ENCODE measurements around the gene U2AF1.
"Not testable (repeated sequence)": the region's sequence is repeated elsewhere in the genome, so short reads cannot be mapped to it uniquely, and the experiment has no call there.

The U2AF1 gene

DNA sequence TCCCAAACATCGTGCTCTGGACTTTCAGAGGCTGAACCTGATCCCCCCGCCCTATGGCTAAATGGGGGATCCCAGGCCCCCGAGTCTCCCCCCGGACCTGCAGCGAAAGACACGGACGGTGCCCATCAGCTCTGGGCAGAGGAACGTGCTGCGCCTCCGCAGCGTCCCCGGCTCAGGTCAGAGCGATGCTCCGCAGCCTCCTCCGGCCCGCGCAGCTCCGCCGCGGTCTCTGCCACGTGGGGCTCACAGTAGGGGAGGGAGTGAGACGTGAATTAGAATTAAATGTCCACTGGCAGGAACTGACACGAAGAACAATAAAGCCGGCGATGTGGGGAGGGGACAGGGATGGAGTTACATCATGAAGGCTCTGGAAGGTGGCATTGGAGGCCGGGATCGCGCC lies 30.7 kb downstream of the U2AF1 start:
- not testable (repeated sequence) for DNase-seq (ENCODE audit: low read depth)

DNA sequence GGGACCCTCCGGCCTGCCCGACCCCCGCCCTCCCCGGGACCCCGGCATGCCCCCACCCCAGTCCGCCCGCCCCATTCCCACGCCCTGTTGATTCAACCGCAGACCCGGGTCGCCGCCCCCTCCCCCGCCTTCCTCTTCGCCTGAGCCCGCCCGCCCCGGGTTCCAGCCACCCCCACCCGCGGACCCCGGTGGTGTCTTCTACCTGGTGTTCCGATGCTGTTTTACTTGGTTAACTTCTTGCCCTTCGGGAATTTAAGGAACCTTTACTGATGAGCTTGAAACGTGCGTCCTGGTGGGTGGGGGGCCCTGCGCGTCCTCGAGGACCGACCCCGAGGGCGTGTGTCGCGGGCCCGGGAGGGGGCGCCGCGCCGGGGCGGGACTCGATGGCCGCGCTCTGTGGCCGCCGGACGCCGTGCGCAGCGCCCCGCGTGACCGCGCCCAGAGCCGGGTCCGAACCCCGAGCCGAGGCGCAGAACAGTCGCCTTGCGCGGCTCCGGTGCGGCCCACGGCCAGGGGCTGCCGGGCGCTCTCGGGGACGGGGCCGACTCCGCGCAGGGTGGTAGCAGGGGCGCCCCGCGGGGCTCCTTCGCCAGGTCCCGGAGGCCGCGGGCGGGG lies 31.2 kb downstream of the U2AF1 start:
- not testable (repeated sequence) for DNase-seq (ENCODE audit: low read depth)

DNA sequence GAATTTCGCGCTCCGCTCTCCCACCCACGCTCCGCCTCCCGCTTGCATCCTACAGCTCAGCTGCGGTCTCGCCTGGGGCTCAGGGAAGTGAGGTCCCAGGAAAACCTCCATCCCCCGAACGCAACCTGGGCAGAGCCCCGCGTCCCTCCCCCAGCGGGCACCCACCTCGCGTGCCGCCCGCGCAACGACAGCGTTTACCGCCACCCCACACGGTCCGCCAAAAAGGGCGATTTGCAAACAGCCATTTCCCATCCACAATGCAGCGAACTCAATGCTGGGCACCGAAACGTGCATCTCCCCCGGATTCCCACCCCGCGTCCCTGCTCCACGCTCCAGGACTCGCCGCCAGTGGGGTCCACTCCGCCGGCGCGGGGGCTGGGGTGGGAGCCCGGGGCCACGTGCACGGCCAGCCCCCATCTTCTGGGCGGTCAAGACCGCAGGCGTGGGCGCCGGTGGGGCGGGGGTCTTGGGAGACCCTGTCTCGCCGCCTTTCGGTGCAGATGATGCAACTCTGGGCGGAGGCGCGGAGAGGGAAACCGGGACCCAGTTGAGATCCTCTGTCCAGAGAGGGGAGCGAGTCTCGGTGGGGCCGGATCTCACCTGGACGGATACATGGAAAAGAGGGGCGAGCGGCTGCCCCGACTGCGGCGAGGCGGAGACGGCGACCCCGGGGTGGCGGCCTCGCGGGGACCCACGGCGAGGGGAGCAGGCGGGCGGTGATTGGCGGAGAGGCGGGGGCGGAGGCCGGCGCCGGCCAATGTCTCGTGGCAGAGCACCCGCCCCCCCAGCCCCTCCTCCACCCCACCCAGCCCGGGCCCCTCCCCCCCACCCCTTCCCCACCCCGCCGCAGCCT lies 32.0 kb downstream of the U2AF1 start, which contains the start of gene CBS:
CBS (minus strand) TSS at position 666 of the 853 bp plus-strand sequence. CDS start 3,642 bp downstream, outside the sequence.
- DNase-seq (ENCODE audit: low read depth) = not testable (repeated sequence)

DNA sequence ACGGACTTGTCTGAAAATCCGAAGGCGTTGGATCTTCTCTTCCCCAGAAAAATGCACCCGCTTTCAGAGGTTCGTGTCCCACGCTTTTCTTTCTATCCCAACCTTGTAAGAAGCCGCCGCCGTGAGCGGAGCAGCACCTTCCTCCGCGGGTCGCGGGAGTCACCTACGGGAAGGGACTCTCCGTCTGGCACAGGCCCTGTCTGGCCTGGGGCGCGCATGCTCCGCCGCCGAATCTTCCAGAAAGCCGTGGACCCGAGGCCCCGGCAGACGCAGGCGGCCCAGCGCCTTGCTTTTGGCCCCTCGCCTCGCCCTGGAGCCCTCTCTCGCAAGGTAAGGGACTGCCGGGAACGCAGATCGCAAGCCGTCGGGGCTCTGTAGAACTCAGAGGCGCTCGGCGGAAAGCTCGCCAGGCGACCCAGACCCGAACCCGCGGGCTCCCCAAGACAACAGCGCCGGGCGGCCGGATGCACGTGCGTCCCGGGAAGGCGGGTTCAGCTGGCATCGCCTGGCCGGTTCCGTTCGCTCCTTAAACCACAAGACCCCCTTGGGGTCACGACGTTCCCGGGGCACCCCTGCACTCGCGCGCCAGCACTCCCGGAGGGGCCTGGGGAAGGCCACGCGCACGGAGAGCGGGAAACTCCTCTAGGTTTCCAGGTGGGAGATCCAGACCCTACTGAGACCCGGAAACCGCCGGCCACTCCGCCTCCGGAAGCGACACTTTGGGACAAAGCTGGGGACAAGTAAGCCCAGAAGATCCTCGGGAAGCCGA lies 32.8 kb downstream of the U2AF1 start:
- DNase-seq (ENCODE audit: low read depth) = not testable (repeated sequence)

DNA sequence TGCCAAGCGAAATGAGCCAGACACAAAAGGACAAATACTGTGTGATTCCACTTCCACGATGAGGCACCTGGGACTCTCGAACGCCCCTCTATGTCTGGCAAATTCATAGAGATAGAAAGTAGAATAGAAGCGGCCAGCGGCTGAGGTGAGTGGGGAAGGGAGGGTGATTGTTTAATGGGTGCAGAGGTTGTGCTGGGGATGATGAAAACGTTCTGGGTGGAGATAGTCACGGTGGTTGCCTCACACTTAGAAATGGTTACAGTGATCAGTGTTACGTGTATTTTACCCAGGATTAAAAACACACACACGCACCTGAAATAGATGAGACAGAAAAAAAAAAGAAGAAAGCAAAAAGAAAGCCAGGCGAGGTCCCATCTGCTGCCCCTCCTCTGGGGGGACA lies 34.6 kb downstream of the U2AF1 start:
- not testable (repeated sequence) for DNase-seq (ENCODE audit: low read depth)

DNA sequence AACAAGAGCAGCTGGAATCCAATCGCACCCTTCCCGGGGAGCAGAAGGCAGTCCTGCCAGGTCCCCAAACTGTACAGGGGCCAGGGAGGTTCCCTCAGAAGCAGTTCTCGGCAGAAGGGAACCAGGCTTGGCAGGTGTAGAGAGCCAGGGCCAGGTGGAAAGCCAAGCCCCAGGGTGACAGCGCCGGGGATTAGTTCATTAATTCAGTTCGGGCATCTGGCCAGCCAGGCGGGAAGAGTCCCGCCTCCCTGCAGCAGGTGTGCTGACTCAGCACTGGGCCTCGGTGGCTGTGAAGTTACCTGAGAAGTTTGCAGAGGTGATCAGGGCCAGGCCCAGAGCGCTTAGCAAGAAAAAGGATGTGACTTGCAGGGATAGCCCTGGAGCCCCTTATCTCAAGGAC lies 37.7 kb downstream of the U2AF1 start:
- not testable (repeated sequence) for DNase-seq (ENCODE audit: low read depth)

DNA sequence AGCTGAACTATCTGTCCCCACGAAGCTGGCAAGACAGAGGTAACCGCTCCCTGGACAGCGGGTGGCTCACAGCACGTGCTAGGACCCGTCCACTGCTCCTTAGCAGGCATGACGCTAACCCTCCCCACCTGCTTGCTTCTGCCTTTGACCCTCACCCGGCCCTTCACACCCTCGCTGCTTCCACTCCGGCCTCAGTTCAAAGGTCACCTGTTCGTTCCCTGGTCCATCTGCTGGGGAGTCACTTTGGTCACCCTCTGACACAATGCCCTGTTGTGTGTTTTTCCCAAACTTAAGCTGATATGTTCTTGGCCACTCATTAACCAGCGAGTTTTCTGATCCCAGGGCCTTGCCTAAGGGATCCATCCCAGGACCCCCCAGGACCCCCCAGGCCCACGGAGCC lies 39.3 kb downstream of the U2AF1 start:
- not testable (repeated sequence) for DNase-seq (ENCODE audit: low read depth)

DNA sequence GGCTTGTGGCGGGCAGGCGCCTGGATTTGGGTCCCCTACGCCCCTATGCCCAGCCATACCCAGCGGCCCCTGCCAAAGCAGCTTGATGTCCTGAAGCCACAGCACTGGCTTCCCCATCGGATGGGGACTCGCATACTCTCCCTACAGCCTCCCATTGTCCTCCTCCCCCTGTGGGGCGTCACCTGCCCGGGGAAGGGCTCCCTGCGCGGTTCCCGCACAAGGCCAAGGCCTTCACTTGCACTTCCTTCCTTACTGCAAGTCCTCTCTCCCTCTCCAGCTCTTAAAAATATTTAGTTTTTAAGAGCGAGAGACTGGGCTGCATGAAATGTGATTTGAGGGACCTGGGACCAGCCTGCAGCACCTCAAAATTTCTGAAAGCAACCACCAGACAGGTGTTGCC lies 40.7 kb downstream of the U2AF1 start:
- DNase-seq (ENCODE audit: low read depth) = not testable (repeated sequence)

DNA sequence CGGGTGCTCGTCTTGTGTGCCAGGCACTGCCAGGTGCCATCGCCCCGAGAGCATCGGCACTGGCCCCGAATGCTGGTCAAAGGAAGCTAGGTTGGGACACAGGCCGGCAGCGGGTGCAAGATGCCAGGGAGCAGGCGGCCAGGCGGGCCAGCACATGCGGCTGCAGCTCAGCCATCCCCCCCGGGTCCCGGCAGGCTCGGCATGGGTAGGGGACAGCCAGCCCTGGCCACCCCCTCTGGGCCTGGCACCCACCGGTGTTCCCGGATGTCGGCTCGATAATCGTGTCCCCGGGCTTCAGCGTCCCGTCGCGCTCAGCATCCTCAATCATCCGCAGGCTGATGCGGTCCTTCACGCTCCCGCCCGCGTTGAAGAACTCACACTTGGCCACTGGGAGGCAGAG lies 41.4 kb downstream of the U2AF1 start:
- not testable (repeated sequence) for DNase-seq (ENCODE audit: low read depth)

DNA sequence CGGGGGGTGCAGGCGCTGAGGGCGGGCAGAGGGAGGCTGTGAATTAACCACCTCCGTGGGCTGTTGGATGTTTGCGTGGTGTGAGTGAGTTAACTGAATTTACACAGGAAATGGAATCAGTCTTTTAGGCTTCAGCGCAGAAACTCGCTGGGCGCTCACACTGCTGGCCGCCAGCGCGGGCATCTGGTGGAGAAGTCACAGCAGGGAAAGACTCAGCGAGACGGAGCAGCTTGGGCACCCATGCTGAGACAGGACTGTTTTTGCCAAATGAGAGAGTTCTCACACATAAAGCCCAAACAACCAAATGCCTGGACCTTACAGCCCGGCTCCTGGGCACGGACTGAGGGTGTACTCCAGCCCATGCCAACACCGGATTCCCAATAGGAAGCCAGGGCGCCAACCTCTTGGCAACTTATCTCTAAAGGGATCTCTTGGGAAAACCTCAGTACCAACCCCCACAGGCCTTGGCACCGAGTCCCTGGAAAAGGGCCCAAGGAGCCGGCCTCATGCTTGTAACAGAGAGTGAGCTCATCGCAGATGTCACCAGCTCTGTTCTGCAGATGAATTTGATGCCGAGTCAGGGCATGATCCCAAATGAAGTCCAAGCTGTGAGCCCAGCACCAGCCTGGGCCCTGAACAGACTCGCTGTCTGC lies 43.0 kb downstream of the U2AF1 start:
- not testable (repeated sequence) for DNase-seq (ENCODE audit: low read depth)

DNA sequence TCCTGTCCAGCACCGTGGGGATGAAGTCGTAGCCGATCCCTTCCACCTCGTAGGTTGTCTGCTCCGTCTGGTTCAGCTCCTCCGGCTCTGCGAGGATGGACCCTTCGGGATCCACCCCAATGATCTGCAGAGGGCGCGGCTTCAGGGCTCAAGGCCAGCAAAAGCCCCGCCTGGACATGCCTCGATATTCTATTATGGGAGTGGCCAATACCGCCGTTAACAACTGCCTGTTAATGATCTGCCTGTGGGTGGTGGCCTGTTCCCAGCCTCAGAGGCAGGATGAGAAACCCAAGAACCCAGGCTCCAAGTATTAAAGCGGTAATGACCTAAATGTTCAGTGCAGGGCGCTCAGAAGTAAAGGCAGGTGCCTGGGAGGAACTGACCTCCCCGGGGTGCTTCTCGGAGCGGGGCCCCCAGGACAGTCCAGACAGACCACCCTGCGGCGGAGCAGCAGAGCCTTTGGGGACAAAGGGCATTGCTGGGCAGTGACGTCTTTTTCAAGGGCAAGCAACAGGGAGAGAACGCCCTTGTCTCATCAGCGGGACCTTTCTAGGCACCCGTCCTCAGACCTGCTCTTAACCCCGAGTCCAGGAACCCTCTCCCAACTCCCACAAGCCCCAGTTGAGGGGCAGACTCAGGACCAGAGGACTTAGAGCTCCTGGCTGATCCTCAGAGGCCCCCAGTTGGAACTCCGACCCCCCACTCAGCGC lies 44.3 kb downstream of the U2AF1 start:
- not testable (repeated sequence) for DNase-seq (ENCODE audit: low read depth)

DNA sequence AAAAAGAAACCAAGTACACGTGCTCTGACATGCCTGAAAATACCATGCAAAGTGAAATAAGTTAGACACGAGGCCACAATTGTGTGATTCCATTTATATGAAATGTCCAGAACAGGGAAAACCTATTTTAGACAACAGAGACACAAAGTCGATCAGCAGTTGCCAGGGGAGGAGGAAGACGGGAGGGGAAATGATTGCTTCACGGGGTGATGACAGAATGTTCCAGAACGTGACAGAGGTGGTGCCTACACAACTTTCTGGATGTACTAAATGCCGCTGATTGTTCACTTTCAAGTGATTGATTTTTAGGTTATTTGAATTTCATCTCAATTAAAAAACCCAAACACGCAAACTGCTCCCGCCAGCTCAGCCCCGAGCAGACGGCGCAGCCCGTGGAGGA lies 54.3 kb downstream of the U2AF1 start:
- DNase-seq (ENCODE audit: low read depth) = not testable (repeated sequence)

DNA sequence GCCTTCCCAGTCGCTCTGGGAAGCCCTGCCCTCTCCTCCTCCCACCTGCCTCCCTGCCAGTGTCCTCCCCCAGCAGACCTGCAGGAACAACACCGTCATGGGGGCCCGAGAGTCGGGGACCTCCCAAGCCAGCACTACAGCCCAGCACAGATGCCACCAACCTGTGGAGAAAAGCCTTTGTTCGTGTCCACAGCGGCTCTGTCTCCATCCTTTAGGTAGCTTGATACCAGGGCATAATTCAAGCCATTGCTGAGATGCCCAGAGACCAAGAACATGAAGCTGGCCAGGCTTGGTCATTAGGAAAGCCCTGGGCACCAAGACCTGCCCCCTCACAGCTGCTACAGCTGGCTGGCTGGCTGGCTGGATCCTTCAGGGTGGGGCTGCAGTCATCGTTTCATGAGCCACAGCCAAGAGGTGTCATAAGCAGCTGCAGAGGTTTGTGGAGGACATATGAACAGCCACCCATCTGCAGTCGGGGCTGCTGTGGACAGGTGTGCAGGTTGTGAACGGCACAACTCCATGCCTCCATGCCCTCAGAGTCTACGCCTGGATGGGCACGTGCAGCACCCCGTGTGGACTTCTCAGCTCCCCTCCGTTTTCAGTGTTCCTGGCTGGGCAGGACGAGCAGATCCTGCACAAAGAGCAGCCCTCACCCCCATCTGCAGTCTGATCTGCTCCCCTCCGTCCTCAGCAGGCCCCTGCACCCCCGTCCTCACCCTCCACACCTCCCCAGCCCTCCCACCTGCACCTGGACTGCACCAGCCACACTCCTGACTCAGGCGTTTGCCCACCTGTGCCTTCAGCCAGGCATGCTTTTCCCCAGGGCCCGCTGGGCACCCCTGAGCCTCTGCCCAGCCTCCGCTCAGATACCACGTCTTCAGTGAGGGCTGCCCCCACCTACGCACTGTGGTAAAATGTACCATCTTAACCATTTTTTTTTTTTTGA lies 61.2 kb downstream of the U2AF1 start:
- not testable (repeated sequence) for DNase-seq (ENCODE audit: low read depth)

DNA sequence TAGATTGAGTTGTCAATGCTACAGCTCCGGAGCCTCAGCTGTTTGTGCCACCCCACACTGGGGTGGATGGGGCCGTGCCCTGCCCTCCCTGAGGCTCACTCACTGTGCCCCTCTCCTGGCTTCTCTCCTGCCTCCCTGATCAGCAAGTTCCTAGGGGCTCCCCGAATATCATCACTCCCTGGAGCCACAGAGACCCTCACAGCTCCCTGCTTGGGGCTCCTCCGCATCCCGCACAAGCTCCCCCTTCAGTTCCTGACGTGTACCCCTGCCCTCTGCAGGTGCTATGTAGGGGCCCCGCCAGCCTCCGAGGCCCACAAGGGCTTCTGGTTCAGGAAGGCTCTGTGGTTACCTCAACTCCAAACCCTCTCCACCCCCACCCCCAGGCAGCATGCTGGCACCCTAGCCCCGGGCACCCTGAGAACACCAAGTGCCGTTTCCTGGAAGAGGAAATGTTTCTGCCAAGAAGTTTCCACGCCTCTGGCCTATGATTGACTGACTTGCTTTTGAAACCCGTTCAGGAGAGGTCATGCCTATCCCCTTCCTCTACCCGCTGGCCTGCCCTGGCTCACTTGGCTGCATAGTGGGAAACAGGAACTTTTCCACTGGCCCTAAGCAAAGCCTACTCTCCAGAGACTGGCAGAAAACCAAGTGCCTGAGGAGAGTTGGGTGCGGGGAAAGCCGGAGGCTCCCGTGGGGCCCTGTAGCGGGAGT lies 62.0 kb downstream of the U2AF1 start:
- DNase-seq (ENCODE audit: low read depth) = not testable (repeated sequence)

DNA sequence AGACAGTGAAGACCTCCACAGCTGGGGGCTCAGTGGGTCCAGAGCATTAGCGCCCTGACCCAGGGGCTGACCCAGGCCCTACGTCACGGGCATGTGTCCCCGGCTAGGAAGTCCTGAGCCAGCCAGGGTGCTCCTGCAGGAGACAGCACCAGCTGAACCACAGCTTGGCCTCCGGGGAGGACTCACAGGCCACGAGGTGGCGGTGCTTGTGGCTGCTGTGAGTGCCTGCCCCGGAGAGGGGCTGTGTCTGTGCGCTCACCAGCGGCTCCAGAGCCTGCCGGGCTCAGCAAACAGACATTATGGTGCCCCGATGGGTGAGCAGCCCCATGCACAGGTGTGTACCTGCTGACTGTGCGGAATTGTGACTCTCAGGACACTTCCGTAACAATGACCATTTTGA lies 62.8 kb downstream of the U2AF1 start:
- not testable (repeated sequence) for DNase-seq (ENCODE audit: low read depth)

DNA sequence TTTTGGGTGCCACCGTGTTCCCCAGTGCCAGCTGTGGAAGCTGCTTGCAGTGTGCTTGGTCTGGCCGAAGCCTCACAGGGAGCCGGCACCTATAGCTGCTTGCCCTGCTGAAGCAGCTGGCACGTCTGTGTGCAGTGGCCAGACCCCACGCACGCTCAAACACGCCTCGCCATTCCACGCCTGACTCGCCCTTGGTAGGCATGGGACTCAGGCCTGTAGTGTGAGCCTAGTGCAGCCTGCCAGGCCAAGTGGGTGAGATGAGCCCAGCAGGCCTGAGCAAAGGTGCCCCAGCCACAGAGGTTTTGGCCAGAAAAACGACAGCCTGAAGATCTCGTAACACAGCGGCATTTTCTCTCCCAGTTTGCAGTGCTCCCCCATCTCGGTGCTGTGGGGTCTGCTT lies 64.1 kb downstream of the U2AF1 start:
- not testable (repeated sequence) for DNase-seq (ENCODE audit: low read depth)

Data from stimulated activated CD8-positive, alpha-beta memory T cell treated with anti-CD3 and anti-CD28 coated beads, Interleukin-12 subunit alpha, Interleukin-12 subunit beta, amount 100 ng/mL, for 4 hours (primary cell).